Vagina (tissue), 2 donors: ENCODE measurements around the gene TPR.

Source experiments
- CTCF ChIP-seq, 3 experiments: fragments of 450-650 bp in 2 of 3; fragments of 200-600 bp in 1 of 3; sonication (generic) in 1 of 3; IDR thresholded peaks; one replicate each; pipeline ENCODE4 v1.5.1; 2017 to 2019; ENCODE audit warnings: antibody characterized with exemption in 3 of 3, mild to moderate bottlenecking in 2 of 3, moderate library complexity in 2 of 3
- POLR2A ChIP-seq, 2 donors: fragments of 450-650 bp; IDR thresholded peaks; one replicate each; pipeline ENCODE4 v1.6.1; 2017; ENCODE audit warnings: antibody characterized with exemption in 2 of 2, mild to moderate bottlenecking in 2 of 2, moderate library complexity in 2 of 2
- POLR2AphosphoS5 ChIP-seq, 2 donors: sonication (generic); formaldehyde crosslinking; IDR thresholded peaks; one replicate each; pipeline ENCODE4 v1.9.0; 2017; ENCODE audit warnings: antibody characterized with exemption in 2 of 2, mild to moderate bottlenecking in 2 of 2, low read depth in 1 of 2; ENCODE audit not compliant: insufficient read depth in 1 of 2

GRCh38 chr1:186301448-186301847 is 73.6 kb downstream of the TPR start:
- TF ChIP-seq CTCF (IDR thresholded peaks at IDR 0.05) (no peak), POLR2A (IDR thresholded peaks at IDR 0.05) (no peak), POLR2AphosphoS5 (IDR thresholded peaks at IDR 0.05; ENCODE audit: insufficient read depth in 1 of 2, low read depth in 1 of 2) (no peak)
